ENCODE results near the gene SLC6A11. TPM values are rescaled to one million over a fixed set of nuclear protein-coding genes. Genes with fewer than 3 reads are reported as not detected.

Gene SLC6A11
- total RNA-seq, 1 experiment from 2014 or later, result not detected

GRCh38 chr3:10962481-10963036 is 146.5 kb downstream of the SLC6A11 start:
- Mint-ChIP-seq H3K27ac (ENCODE audit: unreplicated experiment) (no peak overlapping the region), H3K4me3 (ENCODE audit: low read depth, unreplicated experiment) (no peak overlapping the region), H3K36me3 (ENCODE audit: insufficient read depth, unreplicated experiment) (no peaks in the 10 kb centered on the region), H3K27me3 (ENCODE audit: unreplicated experiment) (peaks cover 98% of the 10 kb centered on the region), H3K4me1 (ENCODE audit: low read depth, unreplicated experiment) (no peaks in the 10 kb centered on the region), H3K9me3 (ENCODE audit: low read depth, unreplicated experiment) (no peaks in the 10 kb centered on the region)
- DNase-seq, result no peak
- CTCF ChIA-PET, result interaction anchor here (0.6 kb wide), 1 partner anchor 72 kb away, joined by 3 read pairs; no protein-coding TSS in a partner anchor
- BruUV-seq (replicated peaks), result no TSS peak
- intact Hi-C loops (cut with micrococcal nuclease; ENCODE audit: unreplicated experiment), result no loop called here
- TF ChIP-seq, protein P1, sequence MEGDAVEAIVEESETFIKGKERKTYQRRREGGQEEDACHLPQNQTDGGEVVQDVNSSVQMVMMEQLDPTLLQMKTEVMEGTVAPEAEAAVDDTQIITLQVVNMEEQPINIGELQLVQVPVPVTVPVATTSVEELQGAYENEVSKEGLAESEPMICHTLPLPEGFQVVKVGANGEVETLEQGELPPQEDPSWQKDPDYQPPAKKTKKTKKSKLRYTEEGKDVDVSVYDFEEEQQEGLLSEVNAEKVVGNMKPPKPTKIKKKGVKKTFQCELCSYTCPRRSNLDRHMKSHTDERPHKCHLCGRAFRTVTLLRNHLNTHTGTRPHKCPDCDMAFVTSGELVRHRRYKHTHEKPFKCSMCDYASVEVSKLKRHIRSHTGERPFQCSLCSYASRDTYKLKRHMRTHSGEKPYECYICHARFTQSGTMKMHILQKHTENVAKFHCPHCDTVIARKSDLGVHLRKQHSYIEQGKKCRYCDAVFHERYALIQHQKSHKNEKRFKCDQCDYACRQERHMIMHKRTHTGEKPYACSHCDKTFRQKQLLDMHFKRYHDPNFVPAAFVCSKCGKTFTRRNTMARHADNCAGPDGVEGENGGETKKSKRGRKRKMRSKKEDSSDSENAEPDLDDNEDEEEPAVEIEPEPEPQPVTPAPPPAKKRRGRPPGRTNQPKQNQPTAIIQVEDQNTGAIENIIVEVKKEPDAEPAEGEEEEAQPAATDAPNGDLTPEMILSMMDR (IDR thresholded peaks at IDR 0.05; ENCODE audit: unreplicated experiment), result no peak

DNA sequence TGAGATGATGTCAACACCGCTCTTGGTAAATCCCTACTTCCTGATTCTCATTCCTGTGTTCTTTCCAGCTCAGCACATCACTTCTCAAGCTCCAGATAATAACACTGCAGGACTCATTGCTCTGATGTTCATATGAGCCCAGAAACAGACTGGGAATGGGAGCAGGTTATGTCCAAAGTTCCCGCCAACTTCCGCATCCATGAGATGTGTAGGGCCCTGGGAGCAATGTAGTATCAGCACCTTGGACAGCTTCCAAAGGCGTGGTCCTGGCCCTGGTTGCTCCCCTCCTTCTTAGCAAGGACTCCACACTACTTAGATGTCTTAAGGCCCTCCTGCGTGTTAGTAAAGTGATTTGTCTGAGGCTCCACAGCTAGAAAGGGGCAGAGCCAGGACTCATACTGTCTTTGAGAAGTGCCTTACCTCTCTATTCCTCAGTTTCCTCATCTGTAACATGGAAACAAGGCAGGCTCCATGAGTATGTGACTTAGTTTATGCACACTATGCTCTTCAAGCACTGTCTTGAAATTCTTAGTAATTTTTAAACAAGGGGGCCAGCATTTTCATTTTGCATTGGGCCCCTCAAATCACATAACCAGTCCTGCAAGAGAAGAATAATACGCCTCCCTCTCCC is 148.6 kb downstream of the SLC6A11 start:
- CTCF ChIA-PET, result interaction anchor here (1.6 kb wide), 1 partner anchor 14 kb away, joined by 4 read pairs; no protein-coding TSS in a partner anchor
- DNase-seq, result no peak
- no peak overlapping the region for H3K4me3 Mint-ChIP-seq (ENCODE audit: low read depth, unreplicated experiment)

GRCh38 chr3:10968401-10968800 is 152.4 kb downstream of the SLC6A11 start:
- Mint-ChIP-seq H3K36me3 (ENCODE audit: insufficient read depth, unreplicated experiment) (no peaks in the 10 kb centered on the region), H3K27ac (ENCODE audit: unreplicated experiment) (no peak overlapping the region), H3K9me3 (ENCODE audit: low read depth, unreplicated experiment) (no peaks in the 10 kb centered on the region), H3K27me3 (ENCODE audit: unreplicated experiment) (peaks cover 100% of the 10 kb centered on the region), H3K4me3 (ENCODE audit: low read depth, unreplicated experiment) (no peak overlapping the region), H3K4me1 (ENCODE audit: low read depth, unreplicated experiment) (no peaks in the 10 kb centered on the region)
- no peak for DNase-seq
- CTCF ChIA-PET, result interaction anchor here (0.8 kb wide), 1 partner anchor 72 kb away, joined by 3 read pairs; no protein-coding TSS in a partner anchor
- intact Hi-C loops (cut with micrococcal nuclease; ENCODE audit: unreplicated experiment), result no loop called here
- BruUV-seq (replicated peaks), result no TSS peak
- TF ChIP-seq, protein P1 (IDR thresholded peaks at IDR 0.05; ENCODE audit: unreplicated experiment), result no peak

More for the DNA sequence above, 148.6 kb downstream of the SLC6A11 start:
- intact Hi-C loops (cut with micrococcal nuclease; ENCODE audit: unreplicated experiment), result no loop called here
- no TSS peak for BruUV-seq (replicated peaks)
- Mint-ChIP-seq H3K9me3 (ENCODE audit: low read depth, unreplicated experiment) (no peaks in the 10 kb centered on the region), H3K27me3 (ENCODE audit: unreplicated experiment) (peaks cover 98% of the 10 kb centered on the region), H3K36me3 (ENCODE audit: insufficient read depth, unreplicated experiment) (no peaks in the 10 kb centered on the region), H3K4me1 (ENCODE audit: low read depth, unreplicated experiment) (no peaks in the 10 kb centered on the region), H3K27ac (ENCODE audit: unreplicated experiment) (no peak overlapping the region)
- TF ChIP-seq, protein P1 (IDR thresholded peaks at IDR 0.05; ENCODE audit: unreplicated experiment), result no peak

- Mint-ChIP-seq H3K36me3 (ENCODE audit: insufficient read depth, unreplicated experiment) (no peaks in the 10 kb centered on the region), H3K9me3 (ENCODE audit: low read depth, unreplicated experiment) (no peaks in the 10 kb centered on the region), H3K27ac (ENCODE audit: unreplicated experiment) (no peak overlapping the region), H3K4me1 (ENCODE audit: low read depth, unreplicated experiment) (no peaks in the 10 kb centered on the region), H3K27me3 (ENCODE audit: unreplicated experiment) (peaks cover 100% of the 10 kb centered on the region), H3K4me3 (ENCODE audit: low read depth, unreplicated experiment) (no peak overlapping the region)
- intact Hi-C loops (cut with micrococcal nuclease; ENCODE audit: unreplicated experiment), result no loop called here
- DNase-seq, result no peak
- BruUV-seq (replicated peaks), result no TSS peak
- CTCF ChIA-PET, result no interaction called here
- TF ChIP-seq, protein P1 (IDR thresholded peaks at IDR 0.05; ENCODE audit: unreplicated experiment), result no peak
Measured at GRCh38 chr3:10970306-10970960, 154.4 kb downstream of the SLC6A11 start.

All from Calu3 (cell line).